PC-9 (cell line): Measurements from ENCODE around the gene AP1B1. TPM values are rescaled to one million over a fixed set of nuclear protein-coding genes. Genes with fewer than 3 reads are reported as not detected.
"Not testable (repeated sequence)": the region's sequence is repeated elsewhere in the genome, so short reads cannot be mapped to it uniquely, and the experiment has no call there.

ENCODE experiments used
- BruUV-seq: library from RNA; stranded (reverse); fragments of 400-500 nt; replicated peaks from 2 replicates; lab custom pipeline; 2021; lab: Mats Ljungman, UMichigan
- CTCF ChIA-PET: fragments of 300-600 bp; sonication (Branson Sonifier 250); formaldehyde crosslinking; loops from one replicate; lab custom pipeline; 2022; ENCODE audit warnings: antibody characterized with exemption; lab: Charles Lee
- POLR2A ChIA-PET: fragments of 300-600 bp; sonication (Branson Sonifier 250); formaldehyde crosslinking; loops from one replicate; lab custom pipeline; 2022; ENCODE audit warnings: antibody characterized with exemption; ENCODE audit not compliant: unreplicated experiment; lab: Charles Lee
- DNase-seq, 2 experiments: peaks; one replicate each; pipeline versions ENCODE4 v3.0.0 to v3.0.0-alpha.2; 2015 to 2022; ENCODE audit warnings: mixed read lengths in 1 of 2
- H2AFZ ChIP-seq: fragments of 200-600 bp; sonication (generic); 2 replicates; pipeline ENCODE4 v1.8.1; 2017; ENCODE audit warnings: antibody characterized with exemption
- H3F3A ChIP-seq: fragments of 200-600 bp; sonication (generic); 2 replicates; pipeline ENCODE4 v1.8.1; 2017; ENCODE audit warnings: antibody characterized with exemption, mild to moderate bottlenecking, low read depth; ENCODE audit not compliant: insufficient read depth
- H3K27ac ChIP-seq: fragments of 200-600 bp; sonication (generic); 2 replicates; pipeline ENCODE4 v1.6.1; 2016; ENCODE audit warnings: mixed run types
- H3K27me3 ChIP-seq: fragments of 200-600 bp; sonication (generic); 2 replicates; pipeline ENCODE4 v1.6.1; 2016; ENCODE audit warnings: low read depth, mixed run types; ENCODE audit not compliant: insufficient read depth
- H3K36me3 ChIP-seq: fragments of 200-600 bp; sonication (generic); 2 replicates; pipeline ENCODE4 v1.6.1; 2016; ENCODE audit warnings: low read depth, mixed run types
- H3K4me1 ChIP-seq: fragments of 200-600 bp; sonication (generic); replicated peaks from 2 replicates; pipeline ENCODE4 v1.6.1; 2016; ENCODE audit warnings: mixed run types; ENCODE audit not compliant: insufficient read depth
- H3K4me2 ChIP-seq: fragments of 200-600 bp; sonication (generic); 2 replicates; pipeline ENCODE4 v1.6.1; 2017; ENCODE audit warnings: mixed run types
- H3K4me3 ChIP-seq: fragments of 200-600 bp; sonication (generic); 2 replicates; pipeline ENCODE4 v1.6.1; 2016; ENCODE audit warnings: mixed run types
- H3K79me2 ChIP-seq: fragments of 200-600 bp; sonication (generic); 2 replicates; pipeline ENCODE4 v1.6.1; 2017; ENCODE audit warnings: low read depth, mixed run types
- H3K9me2 ChIP-seq: fragments of 200-600 bp; sonication (generic); 2 replicates; pipeline ENCODE4 v1.8.1; 2017; ENCODE audit warnings: mild to moderate bottlenecking; ENCODE audit not compliant: insufficient read depth
- H3K9me3 ChIP-seq: fragments of 200-600 bp; sonication (generic); 2 replicates; pipeline ENCODE4 v1.8.1; 2016; ENCODE audit warnings: low read depth; ENCODE audit not compliant: insufficient read depth
- H4K20me1 ChIP-seq: fragments of 200-600 bp; sonication (generic); 2 replicates; pipeline ENCODE4 v1.8.1; 2017; ENCODE audit not compliant: insufficient read depth
- CTCF ChIP-seq: fragments of 200-600 bp; sonication (generic); conservative IDR thresholded peaks from 2 replicates; pipeline ENCODE4 v1.6.1; 2017; ENCODE audit warnings: mixed run types, antibody characterized with exemption, mild to moderate bottlenecking, moderate library complexity
- EZH2 ChIP-seq: fragments of 200-600 bp; sonication (generic); IDR thresholded peaks from 2 replicates; pipeline ENCODE4 v1.8.0; 2017; ENCODE audit warnings: antibody characterized with exemption, low read depth
- intact Hi-C: fragments of 100-400 bp; cut with micrococcal nuclease; formaldehyde crosslinking; loops from one replicate; pipeline ENCODE4 v1.10.0; 2022; ENCODE audit not compliant: unreplicated experiment
- total RNA-seq: library from RNA; stranded (reverse); gene quantifications from 2 replicates; pipeline ENCODE4 v1.2.3, GENCODE V29; 2021

AP1B1 gene
- total RNA-seq, 1 experiment from 2014 or later, result 50.8 TPM

GRCh38 chr22:29370537-29370936 lies 17.8 kb downstream of the AP1B1 start:
- Histone ChIP-seq H3F3A (peaks cover 11% of the 10 kb centered on the region; the same call in 1 of the 2 replicates), H3K27ac (no peak overlapping the region), H3K9me2 (no peaks in the 10 kb centered on the region), H2AFZ (no peak overlapping the region), H3K4me1 (peaks cover 5% of the 10 kb centered on the region), H3K36me3 (peaks cover 5% of the 10 kb centered on the region; the same call in 1 of the 2 replicates), H3K79me2 (peaks cover 41% of the 10 kb centered on the region), H3K4me3 (no peak overlapping the region), H3K4me2 (no peak overlapping the region), H3K9me3 (no peaks in the 10 kb centered on the region), H4K20me1 (no peaks in the 10 kb centered on the region), H3K27me3 (no peaks in the 10 kb centered on the region)
- ChIA-PET CTCF (no interaction called here), POLR2A (no interaction called here)
- intact Hi-C loops, result no loop called here
- TF ChIP-seq EZH2 (no peak), CTCF (no peak)
- no peak for DNase-seq
- BruUV-seq, result no TSS peak

- Histone ChIP-seq H3K4me3 (no peak overlapping the region), H3K9me3 (no peaks in the 10 kb centered on the region), H3K27ac (no peak overlapping the region), H3K36me3 (peaks cover 5% of the 10 kb centered on the region; the same call in 1 of the 2 replicates), H4K20me1 (no peaks in the 10 kb centered on the region), H3F3A (peaks cover 3% of the 10 kb centered on the region; the same call in 1 of the 2 replicates), H2AFZ (no peak overlapping the region), H3K9me2 (no peaks in the 10 kb centered on the region), H3K79me2 (peaks cover 30% of the 10 kb centered on the region), H3K4me1 (no peaks in the 10 kb centered on the region), H3K4me2 (no peak overlapping the region), H3K27me3 (no peaks in the 10 kb centered on the region)
- peak in 1 of 2 experiments; percentile 24 for DNase-seq
- intact Hi-C loops, result no loop called here
- CTCF ChIA-PET, result no interaction called here
- TF ChIP-seq EZH2, result no peak
- no peak for TF ChIP-seq CTCF
- POLR2A ChIA-PET, result no interaction called here
- no TSS peak for BruUV-seq
Observed at GRCh38 chr22:29369460-29369859, 18.9 kb downstream of the AP1B1 start.

GRCh38 chr22:29359469-29359868 lies 28.9 kb downstream of the AP1B1 start:
- peak; percentile 24 to 39 for DNase-seq
- ChIA-PET POLR2A (no interaction called here), CTCF (no interaction called here)
- intact Hi-C loops, result no loop called here
- no peak overlapping the region for H2AFZ ChIP-seq
- no peak overlapping the region for H3K4me3 ChIP-seq
- H3K9me3 ChIP-seq, result no peaks in the 10 kb centered on the region
- TF ChIP-seq CTCF, result peak; percentile 55
- no peak for TF ChIP-seq EZH2
- H3K4me1 ChIP-seq, result no peaks in the 10 kb centered on the region
- H3K9me2 ChIP-seq, result no peaks in the 10 kb centered on the region
- H3K4me2 ChIP-seq, result no peak overlapping the region
- no peaks in the 10 kb centered on the region for H3K27me3 ChIP-seq
- H3K27ac ChIP-seq, result no peak overlapping the region
- peaks cover 10% of the 10 kb centered on the region; the same call in 1 of the 2 replicates for H3K36me3 ChIP-seq
- no peaks in the 10 kb centered on the region for H3K79me2 ChIP-seq
- H4K20me1 ChIP-seq, result no peaks in the 10 kb centered on the region
- no peaks in the 10 kb centered on the region for H3F3A ChIP-seq
- BruUV-seq, result no TSS peak

- H3K4me2 ChIP-seq, H2AFZ ChIP-seq, H3K27me3 ChIP-seq, H3K9me2 ChIP-seq, CTCF ChIA-PET, H3K79me2 ChIP-seq, BruUV-seq, H3K4me3 ChIP-seq, H3K4me1 ChIP-seq, H4K20me1 ChIP-seq, H3K27ac ChIP-seq, intact Hi-C loops, H3F3A ChIP-seq, H3K9me3 ChIP-seq, POLR2A ChIA-PET: not testable (repeated sequence)
- peaks cover 10% of the 10 kb centered on the region; the same call in 1 of the 2 replicates for H3K36me3 ChIP-seq
- DNase-seq, result peak in 1 of 2 experiments; percentile 8
Observed at GRCh38 chr22:29357193-29357890, 31.0 kb downstream of the AP1B1 start.
